Fibroblast of mammary gland (primary cell): Measurements from ENCODE around the gene VTCN1.

Experiments
- DNase-seq: peaks from one replicate; pipeline ENCODE4 v3.0.0-alpha.2; 2010; ENCODE audit warnings: low read depth
- H3K4me3 ChIP-seq: 2 replicates; pipeline ENCODE4 v1.5.1; 2011; ENCODE audit warnings: low read depth, mild to moderate bottlenecking, low read length, moderate library complexity; ENCODE audit not compliant: control insufficient read depth
- TF ChIP-seq, protein P1 (sequence below): conservative IDR thresholded peaks from 2 replicates; pipeline ENCODE4 v1.5.1; 2011; ENCODE audit warnings: low read depth, low read length, inconsistent platforms; ENCODE audit not compliant: control insufficient read depth, insufficient read depth

Gene VTCN1

DNA sequence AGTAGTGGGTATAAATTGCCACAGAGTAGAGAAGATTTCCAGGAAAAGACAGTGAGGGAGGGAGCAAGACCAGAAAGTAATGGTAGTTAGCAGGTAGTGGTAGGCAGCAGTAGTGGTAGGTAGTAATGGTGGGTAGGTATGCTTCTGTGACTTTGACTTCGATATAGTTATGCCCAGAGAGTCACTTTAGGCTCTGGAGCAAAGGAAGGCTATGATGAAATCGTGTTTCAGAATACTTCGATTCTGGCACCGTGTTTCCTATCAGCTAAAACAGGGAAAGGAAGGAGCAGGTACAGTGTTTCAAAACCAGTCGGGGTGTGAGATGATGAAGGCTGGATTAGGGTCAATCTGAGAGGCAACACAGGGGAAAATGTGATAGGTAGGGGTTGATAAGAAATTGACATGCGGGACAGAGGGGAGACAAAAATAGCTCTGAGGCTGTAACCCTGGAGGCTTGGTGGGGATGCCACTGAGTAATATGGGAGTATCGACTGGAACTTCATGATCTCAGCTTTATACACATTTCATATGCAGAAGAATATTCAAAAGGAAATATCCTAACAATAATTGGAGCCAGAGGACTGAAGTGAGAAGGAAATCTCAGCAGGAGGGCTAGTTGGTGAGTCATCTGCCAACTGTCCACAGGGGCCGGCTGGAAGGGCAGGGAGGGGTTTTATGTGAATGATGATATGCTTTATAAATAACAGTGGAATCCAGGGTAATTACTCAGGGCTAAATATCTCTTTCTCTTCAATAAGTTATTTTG lies 64.0 kb downstream of the VTCN1 start:
- TF ChIP-seq, protein P1, sequence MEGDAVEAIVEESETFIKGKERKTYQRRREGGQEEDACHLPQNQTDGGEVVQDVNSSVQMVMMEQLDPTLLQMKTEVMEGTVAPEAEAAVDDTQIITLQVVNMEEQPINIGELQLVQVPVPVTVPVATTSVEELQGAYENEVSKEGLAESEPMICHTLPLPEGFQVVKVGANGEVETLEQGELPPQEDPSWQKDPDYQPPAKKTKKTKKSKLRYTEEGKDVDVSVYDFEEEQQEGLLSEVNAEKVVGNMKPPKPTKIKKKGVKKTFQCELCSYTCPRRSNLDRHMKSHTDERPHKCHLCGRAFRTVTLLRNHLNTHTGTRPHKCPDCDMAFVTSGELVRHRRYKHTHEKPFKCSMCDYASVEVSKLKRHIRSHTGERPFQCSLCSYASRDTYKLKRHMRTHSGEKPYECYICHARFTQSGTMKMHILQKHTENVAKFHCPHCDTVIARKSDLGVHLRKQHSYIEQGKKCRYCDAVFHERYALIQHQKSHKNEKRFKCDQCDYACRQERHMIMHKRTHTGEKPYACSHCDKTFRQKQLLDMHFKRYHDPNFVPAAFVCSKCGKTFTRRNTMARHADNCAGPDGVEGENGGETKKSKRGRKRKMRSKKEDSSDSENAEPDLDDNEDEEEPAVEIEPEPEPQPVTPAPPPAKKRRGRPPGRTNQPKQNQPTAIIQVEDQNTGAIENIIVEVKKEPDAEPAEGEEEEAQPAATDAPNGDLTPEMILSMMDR, result no peak
- DNase-seq, result peak; percentile 92
- H3K4me3 ChIP-seq, result no peak overlapping the region

- TF ChIP-seq, protein P1, result no peak
- DNase-seq, result no peak
- no peak overlapping the region for H3K4me3 ChIP-seq
Measured at GRCh38 chr1:117146072-117146471, 64.7 kb downstream of the VTCN1 start.

DNA sequence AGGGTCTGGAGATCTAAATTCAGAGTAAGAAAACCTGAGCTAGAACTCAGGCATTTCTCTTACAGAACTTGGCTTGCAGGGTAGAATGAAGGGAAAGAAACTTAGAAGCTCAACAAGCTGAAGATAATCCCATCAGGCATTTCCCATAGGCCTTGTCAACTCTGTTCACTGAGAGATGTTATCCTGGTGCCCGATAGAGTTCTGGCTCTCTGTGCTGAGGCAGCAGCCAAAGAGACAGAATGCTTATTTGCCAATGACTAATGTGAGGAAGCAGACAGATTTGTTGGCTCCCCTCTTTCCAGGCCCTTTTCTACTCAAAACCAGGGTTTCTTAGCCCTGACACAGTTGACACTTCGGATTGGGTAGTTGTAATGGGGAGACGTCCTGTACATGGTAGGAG lies 66.9 kb downstream of the VTCN1 start:
- no peak overlapping the region for H3K4me3 ChIP-seq
- no peak for DNase-seq
- TF ChIP-seq, protein P1, result no peak

GRCh38 chr1:117143172-117143571 lies 67.6 kb downstream of the VTCN1 start:
- H3K4me3 ChIP-seq, result no peak overlapping the region
- TF ChIP-seq, protein P1, result no peak
- DNase-seq, result no peak

DNA sequence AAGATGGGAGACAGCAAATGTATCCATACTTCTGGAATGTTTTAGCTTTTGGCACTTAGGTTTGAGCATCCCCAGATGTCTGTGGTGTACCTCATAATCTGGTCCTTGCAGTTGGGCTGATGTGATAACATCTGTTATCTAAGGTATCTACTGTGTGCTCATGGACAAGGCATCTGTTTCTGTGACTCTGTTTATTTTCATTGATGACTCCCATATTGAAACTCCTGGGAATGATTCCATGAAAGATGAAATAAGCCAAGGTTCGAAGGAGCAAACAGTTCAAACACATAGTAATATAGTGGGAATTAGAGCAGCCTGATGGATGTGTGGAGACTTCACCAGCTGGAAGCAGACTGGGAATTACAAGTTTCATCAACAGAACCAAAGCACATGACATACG lies 68.5 kb downstream of the VTCN1 start:
- H3K4me3 ChIP-seq, result no peak overlapping the region
- peak; percentile 66 for DNase-seq
- TF ChIP-seq, protein P1, result no peak

DNA sequence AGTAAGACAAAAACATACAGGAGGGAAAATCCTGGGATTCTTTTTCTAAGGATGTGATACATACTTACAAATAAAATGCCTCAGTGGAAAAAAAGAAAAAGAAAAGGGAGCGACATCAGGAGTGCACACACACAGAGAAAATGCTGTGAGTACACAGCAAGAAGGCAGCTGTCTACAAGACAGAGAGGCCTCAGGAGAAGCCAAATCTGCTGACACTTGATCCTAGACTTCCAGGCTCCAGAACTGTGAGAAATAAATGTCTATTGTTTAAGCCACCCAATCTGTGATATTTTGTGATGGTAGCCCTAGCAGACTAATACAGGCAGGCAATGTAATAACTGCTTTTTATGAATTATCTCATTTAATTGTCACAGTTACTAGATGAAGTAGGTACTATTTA lies 72.2 kb downstream of the VTCN1 start:
- H3K4me3 ChIP-seq, result no peak overlapping the region
- no peak for DNase-seq
- TF ChIP-seq, protein P1, result no peak
